Neural crest cell (in vitro differentiated cells): Measurements from ENCODE around the gene PLEKHN1. TPM values are rescaled to one million over a fixed set of nuclear protein-coding genes. Genes with fewer than 3 reads are reported as not detected.

Source experiments
- DNase-seq: peaks from one replicate; pipeline ENCODE4 v3.0.0; 2021; ENCODE audit warnings: low read depth, mixed read lengths, low spot score
- H3K27ac Mint-ChIP-seq: one replicate; pipeline ENCODE4 v1.8.0; 2021; ENCODE audit warnings: mild to moderate bottlenecking, mixed read lengths; ENCODE audit not compliant: unreplicated experiment
- H3K27me3 Mint-ChIP-seq: 2 replicates; pipeline ENCODE4 v1.8.0; 2021; ENCODE audit warnings: low read depth, mild to moderate bottlenecking, mixed read lengths
- H3K36me3 Mint-ChIP-seq: 2 replicates; pipeline ENCODE4 v1.8.0; 2021; ENCODE audit warnings: low read depth, mild to moderate bottlenecking, mixed read lengths
- H3K4me1 Mint-ChIP-seq: 2 replicates; pipeline ENCODE4 v1.8.0; 2021; ENCODE audit warnings: mixed read lengths
- H3K4me3 Mint-ChIP-seq: one replicate; pipeline ENCODE4 v1.8.0; 2021; ENCODE audit warnings: mild to moderate bottlenecking, mixed read lengths
- H3K9me3 Mint-ChIP-seq: 2 replicates; pipeline ENCODE4 v1.8.0; 2021; ENCODE audit warnings: mixed read lengths
- CTCF ChIP-seq: fragments of 200-600 bp; sonication (generic); conservative IDR thresholded peaks from 2 replicates; pipeline ENCODE4 v1.5.0; 2021; ENCODE audit warnings: antibody characterized with exemption, mild to moderate bottlenecking
- total RNA-seq: library from RNA; stranded (reverse); gene quantifications from 2 replicates; pipeline ENCODE4 v1.2.1, GENCODE V29; 2021

PLEKHN1 gene
- total RNA-seq, 1 donor from 2014 or later = not detected

DNA sequence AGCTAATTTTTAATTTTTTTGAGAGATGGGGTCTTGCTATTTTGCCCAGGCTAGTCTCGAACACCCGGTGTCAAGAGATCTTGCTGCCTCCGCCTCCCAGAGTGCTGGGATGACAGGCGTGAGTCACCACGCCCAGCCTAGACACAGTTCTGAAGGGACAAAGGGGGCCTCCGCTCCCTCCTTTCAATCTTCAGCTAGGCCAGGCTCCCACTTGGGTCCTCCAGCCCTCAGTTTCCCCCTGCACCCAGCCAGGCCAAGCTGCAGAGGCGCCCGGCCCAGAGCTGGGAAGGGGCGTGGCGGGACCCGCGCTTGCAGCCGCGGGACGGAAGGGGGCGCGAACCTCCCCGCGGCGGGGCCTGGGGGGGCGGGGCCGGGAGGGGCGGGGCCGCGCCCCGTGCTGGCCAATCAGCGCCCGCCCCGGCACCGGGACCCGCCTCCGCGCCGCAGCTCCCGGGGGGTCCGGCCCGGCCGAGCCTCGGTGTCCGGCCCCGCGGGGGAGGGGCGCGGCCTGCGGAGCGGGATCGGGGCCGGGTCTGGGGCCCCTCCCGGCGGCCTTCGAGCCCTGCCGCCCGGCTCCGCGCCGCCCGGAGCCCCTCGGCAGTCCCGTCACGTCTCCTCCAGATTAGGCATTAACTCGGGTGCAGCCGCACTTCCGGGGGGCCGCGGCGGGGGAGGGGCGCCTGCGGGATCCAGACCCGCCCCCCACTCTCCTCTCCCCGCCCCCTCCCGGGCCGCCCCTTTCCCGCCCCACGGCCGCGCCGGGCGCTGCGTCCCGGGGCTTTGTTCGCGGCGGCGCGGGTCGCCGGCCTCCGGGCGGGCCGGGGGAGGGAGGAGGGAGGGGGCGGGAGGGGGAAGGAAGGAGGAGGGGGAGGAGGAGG lies 53.1 kb downstream of the PLEKHN1 start:
- Mint-ChIP-seq H3K27ac (no peak overlapping the region), H3K27me3 (no peaks in the 10 kb centered on the region), H3K9me3 (no peaks in the 10 kb centered on the region), H3K4me1 (peaks cover 24% of the 10 kb centered on the region), H3K4me3 (peak overlapping the region; percentile 72), H3K36me3 (no peaks in the 10 kb centered on the region)
- peak; percentile 77 for DNase-seq
- peak; percentile 58 for TF ChIP-seq CTCF

GRCh38 chr1:1020000-1020404 lies 53.7 kb downstream of the PLEKHN1 start, which contains the start of gene AGRN:
Gene AGRN, plus strand, starts transcription at chr1:1020120. Its CDS starts 53 bp downstream, at chr1:1020173.
- TF ChIP-seq CTCF = no peak
- Mint-ChIP-seq H3K9me3 (no peaks in the 10 kb centered on the region), H3K27ac (no peak within 1 kb of the TSS), H3K4me1 (peaks cover 20% of the 10 kb centered on the region), H3K27me3 (no peaks in the 10 kb centered on the region), H3K36me3 (no peaks in the 10 kb centered on the region), H3K4me3 (peak within 1 kb of the TSS; percentile 79)
- DNase-seq = peak; percentile 30

DNA sequence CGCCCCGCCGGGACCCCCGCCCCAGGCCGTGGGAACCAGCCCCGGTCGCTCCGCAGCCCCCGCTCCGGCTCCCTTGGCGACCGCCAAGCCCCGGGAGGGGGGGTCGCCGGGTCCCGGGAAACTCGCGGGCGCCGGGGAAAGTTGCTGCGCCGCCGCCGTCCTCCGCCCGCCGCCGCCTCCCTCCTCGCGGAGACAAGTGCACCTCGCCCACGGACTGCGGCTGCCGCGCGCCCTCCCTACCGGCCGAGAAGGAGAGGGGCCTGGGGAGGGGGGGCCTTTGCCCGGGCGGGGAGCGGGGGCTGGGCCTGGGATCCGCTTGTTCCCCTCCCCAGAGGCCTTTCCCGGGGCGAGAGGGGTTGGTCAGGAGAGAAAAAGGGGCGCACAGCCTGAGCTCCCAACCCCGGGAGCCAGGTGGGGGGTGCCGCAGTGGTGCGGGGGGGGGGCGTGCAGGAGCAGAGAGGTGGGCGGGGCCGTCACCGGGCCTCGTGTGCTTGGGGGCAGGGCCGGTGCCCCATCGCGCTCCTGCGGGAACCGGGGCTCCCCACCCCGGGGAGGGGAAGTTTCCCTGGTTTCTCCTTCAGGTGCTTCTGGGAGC lies 54.2 kb downstream of the PLEKHN1 start:
- Mint-ChIP-seq H3K4me3 (peak overlapping the region; percentile 79), H3K36me3 (no peaks in the 10 kb centered on the region), H3K27me3 (no peaks in the 10 kb centered on the region), H3K4me1 (peaks cover 20% of the 10 kb centered on the region), H3K9me3 (no peaks in the 10 kb centered on the region), H3K27ac (no peak overlapping the region)
- peak; percentile 44 for DNase-seq
- no peak for TF ChIP-seq CTCF

GRCh38 chr1:1021010-1021919 lies 55.0 kb downstream of the PLEKHN1 start:
- Mint-ChIP-seq H3K36me3 (no peaks in the 10 kb centered on the region), H3K27me3 (no peaks in the 10 kb centered on the region), H3K4me1 (peaks cover 20% of the 10 kb centered on the region), H3K27ac (no peak overlapping the region), H3K9me3 (no peaks in the 10 kb centered on the region), H3K4me3 (peak overlapping the region; percentile 79)
- TF ChIP-seq CTCF = no peak
- no peak for DNase-seq

- Mint-ChIP-seq H3K36me3 (no peaks in the 10 kb centered on the region), H3K4me3 (peak overlapping the region; percentile 79), H3K27me3 (no peaks in the 10 kb centered on the region), H3K27ac (no peak overlapping the region), H3K4me1 (peaks cover 20% of the 10 kb centered on the region), H3K9me3 (no peaks in the 10 kb centered on the region)
- DNase-seq = no peak
- TF ChIP-seq CTCF = no peak
These were observed 55.6 kb downstream of the PLEKHN1 start for GRCh38 chr1:1021920-1022259.
